H9 (cell line): ENCODE results near the gene SLC44A3. TPM values are rescaled to one million over a fixed set of nuclear protein-coding genes. Genes with fewer than 3 reads are reported as not detected.
"Not testable (repeated sequence)": the region's sequence is repeated elsewhere in the genome, so short reads cannot be mapped to it uniquely, and the experiment has no call there.

ENCODE experiments used
- DNase-seq: peaks from one replicate; pipeline ENCODE4 v3.0.0-alpha.2; 2017
- H2AFZ ChIP-seq: one replicate; pipeline ENCODE4 v1.6.1; 2013; ENCODE audit warnings: mild to moderate bottlenecking, low read length, control low read depth, moderate library complexity
- H2AK5ac ChIP-seq: 2 replicates; pipeline ENCODE4 v1.6.1; 2013; ENCODE audit warnings: low read length, control low read depth, mixed read lengths; ENCODE audit not compliant: insufficient read length
- H2BK120ac ChIP-seq: one replicate; pipeline ENCODE4 v1.6.1; 2013; ENCODE audit warnings: low read depth, mild to moderate bottlenecking, low read length, control low read depth, inconsistent platforms; ENCODE audit not compliant: poor library complexity, severe bottlenecking
- H2BK12ac ChIP-seq: 2 replicates; pipeline ENCODE4 v1.6.1; 2013; ENCODE audit warnings: low read length, control low read depth, mixed read lengths, low read depth; ENCODE audit not compliant: insufficient read length
- H2BK15ac ChIP-seq: 2 replicates; pipeline ENCODE4 v1.6.1; 2013; ENCODE audit warnings: low read depth, low read length, control low read depth
- H2BK20ac ChIP-seq: one replicate; pipeline ENCODE4 v1.6.1; 2013; ENCODE audit warnings: low read depth, mild to moderate bottlenecking, low read length, control low read depth, inconsistent platforms; ENCODE audit not compliant: poor library complexity, severe bottlenecking
- H2BK5ac ChIP-seq: 2 replicates; pipeline ENCODE4 v1.6.1; 2013; ENCODE audit warnings: low read length, control low read depth, mixed read lengths; ENCODE audit not compliant: insufficient read length
- H3K14ac ChIP-seq: 2 replicates; pipeline ENCODE4 v1.6.1; 2013; ENCODE audit warnings: low read length, control low read depth; ENCODE audit not compliant: insufficient read depth
- H3K18ac ChIP-seq: 2 replicates; pipeline ENCODE4 v1.6.1; 2013; ENCODE audit warnings: low read depth, mild to moderate bottlenecking, mixed read lengths, low read length, control low read depth; ENCODE audit not compliant: insufficient read length
- H3K23ac ChIP-seq: 2 replicates; pipeline ENCODE4 v1.6.1; 2013; ENCODE audit warnings: low read length, control low read depth, mixed read lengths, low read depth; ENCODE audit not compliant: insufficient read length
- H3K23me2 ChIP-seq: 2 replicates; pipeline ENCODE4 v1.6.1; 2013; ENCODE audit warnings: low read depth, mild to moderate bottlenecking, mixed read lengths, low read length, control low read depth; ENCODE audit not compliant: insufficient read length, poor library complexity, severe bottlenecking
- H3K27ac ChIP-seq: 2 replicates; pipeline ENCODE4 v1.5.1; 2013; ENCODE audit warnings: low read length, control low read depth, mixed read lengths, low read depth; ENCODE audit not compliant: insufficient read length
- H3K27me3 ChIP-seq: 2 replicates; pipeline ENCODE4 v1.6.1; 2013; ENCODE audit warnings: low read length, control low read depth, inconsistent platforms; ENCODE audit not compliant: insufficient read depth
- H3K4ac ChIP-seq: 2 replicates; pipeline ENCODE4 v1.6.1; 2013; ENCODE audit warnings: low read depth, mild to moderate bottlenecking, control low read depth, inconsistent platforms, low read length, moderate library complexity
- H3K4me1 ChIP-seq: 2 replicates; pipeline ENCODE4 v1.6.1; 2013; ENCODE audit warnings: low read length, control low read depth, inconsistent platforms; ENCODE audit not compliant: insufficient read depth
- H3K4me2 ChIP-seq: 2 replicates; pipeline ENCODE4 v1.6.1; 2013; ENCODE audit warnings: low read length, control low read depth, mixed read lengths; ENCODE audit not compliant: insufficient read length, insufficient read depth
- H3K56ac ChIP-seq: 2 replicates; pipeline ENCODE4 v1.6.1; 2013; ENCODE audit warnings: low read depth, mild to moderate bottlenecking, mixed read lengths, low read length, control low read depth; ENCODE audit not compliant: insufficient read length
- H3K79me1 ChIP-seq: 2 replicates; pipeline ENCODE4 v1.6.1; 2013; ENCODE audit warnings: low read depth, mild to moderate bottlenecking, moderate library complexity, low read length, control low read depth, inconsistent platforms; ENCODE audit not compliant: insufficient read depth, poor library complexity, severe bottlenecking
- H3K79me2 ChIP-seq: 2 replicates; pipeline ENCODE4 v1.6.1; 2013; ENCODE audit warnings: low read length, control low read depth, inconsistent platforms; ENCODE audit not compliant: insufficient read depth
- H3K9ac ChIP-seq: 2 replicates; pipeline ENCODE4 v1.6.1; 2013; ENCODE audit warnings: low read length, control low read depth, mixed read lengths; ENCODE audit not compliant: insufficient read length; ENCODE audit errors: extremely low read depth
- H3K9me3 ChIP-seq: one replicate; pipeline ENCODE4 v1.6.1; 2013; ENCODE audit warnings: low read depth, low read length, inconsistent platforms; ENCODE audit not compliant: control insufficient read depth
- H3T11ph ChIP-seq: one replicate; pipeline ENCODE4 v1.6.1; 2013; ENCODE audit warnings: mild to moderate bottlenecking, low read length, control low read depth, inconsistent platforms
- H4K20me1 ChIP-seq: one replicate; pipeline ENCODE4 v1.6.1; 2013; ENCODE audit not compliant: control insufficient read depth, insufficient read length, insufficient read depth
- H4K5ac ChIP-seq: 2 replicates; pipeline ENCODE4 v1.6.1; 2013; ENCODE audit warnings: low read depth, mild to moderate bottlenecking, mixed read lengths, low read length, control low read depth; ENCODE audit not compliant: insufficient read length
- H4K8ac ChIP-seq: replicated peaks from 2 replicates; pipeline ENCODE4 v1.6.1; 2013; ENCODE audit warnings: low read length, control low read depth, mixed read lengths, low read depth; ENCODE audit not compliant: insufficient read length
- H4K91ac ChIP-seq: 2 replicates; pipeline ENCODE4 v1.6.1; 2013; ENCODE audit warnings: low read depth, mild to moderate bottlenecking, moderate library complexity, mixed read lengths, low read length, control low read depth; ENCODE audit not compliant: insufficient read length
- H3K27ac Mint-ChIP-seq, 3 experiments: 2 replicates in 2 of 3; 3 replicates in 1 of 3; pipeline ENCODE4 v1.8.0; 2020 to 2021; ENCODE audit warnings: mixed read lengths in 3 of 3, mild to moderate bottlenecking in 1 of 3, moderate library complexity in 1 of 3
- H3K27me3 Mint-ChIP-seq: 2 replicates; pipeline ENCODE4 v1.8.0; 2021; ENCODE audit warnings: low read depth, mild to moderate bottlenecking, moderate library complexity, mixed read lengths
- H3K36me3 Mint-ChIP-seq, 3 experiments: 2 replicates in 2 of 3; 3 replicates in 1 of 3; pipeline ENCODE4 v1.8.0; 2020 to 2021; ENCODE audit warnings: low read depth in 3 of 3, mixed read lengths in 3 of 3; ENCODE audit not compliant: insufficient read depth in 1 of 3
- H3K4me1 Mint-ChIP-seq, 2 experiments: 2 replicates each; pipeline ENCODE4 v1.8.0; 2020; ENCODE audit warnings: mixed read lengths in 2 of 2
- H3K4me3 Mint-ChIP-seq, 2 experiments: 2 replicates in 1 of 2; 3 replicates in 1 of 2; pipeline ENCODE4 v1.8.0; 2020 to 2021; ENCODE audit warnings: mild to moderate bottlenecking in 2 of 2, mixed read lengths in 2 of 2, moderate library complexity in 1 of 2
- H3K9me3 Mint-ChIP-seq, 2 experiments: 2 replicates in 1 of 2; 3 replicates in 1 of 2; pipeline ENCODE4 v1.8.0; 2020; ENCODE audit warnings: mild to moderate bottlenecking in 2 of 2, mixed read lengths in 2 of 2, moderate library complexity in 1 of 2
- CTCF ChIP-seq: fragments of 200-600 bp; sonication (generic); conservative IDR thresholded peaks from 3 replicates; pipeline ENCODE4 v1.8.0; 2021; ENCODE audit warnings: antibody characterized with exemption, mild to moderate bottlenecking
- WGBS: extraction: QIAGEN DNeasy Blood & Tissue Kit; methylation state at CpG from one replicate; pipeline ENCODE4 v1.1.7; 2013; ENCODE audit warnings: missing lambda C conversion rate, low lambda C conversion rate, mixed read lengths; ENCODE audit not compliant: insufficient read length; ENCODE audit errors: extremely low coverage; 5-methylcytosine and 5-hydroxymethylcytosine counted together
- total RNA-seq: library from RNA; stranded (reverse); gene quantifications from 2 replicates; pipeline ENCODE4 v1.2.1, GENCODE V29; 2021

SLC44A3 gene
- total RNA-seq, 1 experiment from 2014 or later = 5.5 TPM

GRCh38 chr1:94940738-94941137 lies 120.6 kb downstream of the SLC44A3 start:
- no peak for TF ChIP-seq CTCF
- no peaks in the 10 kb centered on the region for H3K79me2 ChIP-seq
- H3K79me1 ChIP-seq = no peaks in the 10 kb centered on the region
- no peak overlapping the region for H3K9ac ChIP-seq
- H3K4me3 Mint-ChIP-seq = no peak overlapping the region
- H4K20me1 ChIP-seq = no peaks in the 10 kb centered on the region
- H2BK20ac ChIP-seq = no peak overlapping the region
- no peak overlapping the region for H3K14ac ChIP-seq
- no peaks in the 10 kb centered on the region for H3K9me3 ChIP-seq
- H3K56ac ChIP-seq = no peak overlapping the region
- no peak overlapping the region for H2BK120ac ChIP-seq
- H2BK12ac ChIP-seq = no peak overlapping the region
- H4K8ac ChIP-seq = no peak overlapping the region
- no peak overlapping the region for H2BK5ac ChIP-seq
- H3K27ac ChIP-seq = no peak overlapping the region
- no peak overlapping the region for H3K18ac ChIP-seq
- no peak overlapping the region for H4K91ac ChIP-seq
- WGBS = no CpG with 5 or more reads among the region's 3 CpGs
- H3T11ph ChIP-seq = no peak overlapping the region
- no peak overlapping the region for H2AK5ac ChIP-seq
- no peak overlapping the region for H3K27ac Mint-ChIP-seq
- peaks cover 5% of the 10 kb centered on the region; the same call in 1 of the 2 replicates for H3K4me1 ChIP-seq
- peaks cover 21 to 31% of the 10 kb centered on the region in 2 experiments for H3K4me1 Mint-ChIP-seq
- H4K5ac ChIP-seq = no peak overlapping the region
- H3K27me3 Mint-ChIP-seq = no peaks in the 10 kb centered on the region
- H3K23ac ChIP-seq = no peak overlapping the region
- DNase-seq = no peak
- H3K27me3 ChIP-seq = no peaks in the 10 kb centered on the region
- H3K4ac ChIP-seq = no peak overlapping the region
- H3K23me2 ChIP-seq = no peaks in the 10 kb centered on the region
- no peak overlapping the region for H2BK15ac ChIP-seq
- H3K4me2 ChIP-seq = no peak overlapping the region
- H3K36me3 Mint-ChIP-seq = peaks cover 0 to 4% (median 0%) of the 10 kb centered on the region in 3 experiments; a peak in 1 of 7 replicates
- H3K9me3 Mint-ChIP-seq = no peaks in the 10 kb centered on the region
- no peak overlapping the region for H2AFZ ChIP-seq

GRCh38 chr1:94941480-94941879 lies 121.3 kb downstream of the SLC44A3 start:
- not testable (repeated sequence) for H3K79me2 ChIP-seq, DNase-seq, H3K4me3 Mint-ChIP-seq, H2BK20ac ChIP-seq, H3K9ac ChIP-seq, H3T11ph ChIP-seq, H2BK15ac ChIP-seq, H3K9me3 ChIP-seq, H4K20me1 ChIP-seq, H2BK5ac ChIP-seq, H3K18ac ChIP-seq, H2AK5ac ChIP-seq, H3K79me1 ChIP-seq, H3K4me2 ChIP-seq, H3K27me3 ChIP-seq, H4K8ac ChIP-seq, H3K4me1 ChIP-seq, H2BK12ac ChIP-seq, H3K27me3 Mint-ChIP-seq, H4K5ac ChIP-seq, H3K56ac ChIP-seq, H2AFZ ChIP-seq, H3K23ac ChIP-seq, H4K91ac ChIP-seq, H2BK120ac ChIP-seq, H3K4ac ChIP-seq, H3K27ac Mint-ChIP-seq, H3K14ac ChIP-seq, H3K9me3 Mint-ChIP-seq, H3K23me2 ChIP-seq, H3K27ac ChIP-seq, H3K36me3 Mint-ChIP-seq
- peaks cover 14 to 24% of the 10 kb centered on the region in 2 experiments for H3K4me1 Mint-ChIP-seq
- WGBS = no CpG with 5 or more reads among the region's 1 CpG
